LoVo (cell line): ENCODE measurements around the gene OFD1.

Source experiments
- DNase-seq: peaks from one replicate; pipeline ENCODE4 v3.0.0-alpha.2; 2016; ENCODE audit warnings: low spot score

The OFD1 gene, protein sequence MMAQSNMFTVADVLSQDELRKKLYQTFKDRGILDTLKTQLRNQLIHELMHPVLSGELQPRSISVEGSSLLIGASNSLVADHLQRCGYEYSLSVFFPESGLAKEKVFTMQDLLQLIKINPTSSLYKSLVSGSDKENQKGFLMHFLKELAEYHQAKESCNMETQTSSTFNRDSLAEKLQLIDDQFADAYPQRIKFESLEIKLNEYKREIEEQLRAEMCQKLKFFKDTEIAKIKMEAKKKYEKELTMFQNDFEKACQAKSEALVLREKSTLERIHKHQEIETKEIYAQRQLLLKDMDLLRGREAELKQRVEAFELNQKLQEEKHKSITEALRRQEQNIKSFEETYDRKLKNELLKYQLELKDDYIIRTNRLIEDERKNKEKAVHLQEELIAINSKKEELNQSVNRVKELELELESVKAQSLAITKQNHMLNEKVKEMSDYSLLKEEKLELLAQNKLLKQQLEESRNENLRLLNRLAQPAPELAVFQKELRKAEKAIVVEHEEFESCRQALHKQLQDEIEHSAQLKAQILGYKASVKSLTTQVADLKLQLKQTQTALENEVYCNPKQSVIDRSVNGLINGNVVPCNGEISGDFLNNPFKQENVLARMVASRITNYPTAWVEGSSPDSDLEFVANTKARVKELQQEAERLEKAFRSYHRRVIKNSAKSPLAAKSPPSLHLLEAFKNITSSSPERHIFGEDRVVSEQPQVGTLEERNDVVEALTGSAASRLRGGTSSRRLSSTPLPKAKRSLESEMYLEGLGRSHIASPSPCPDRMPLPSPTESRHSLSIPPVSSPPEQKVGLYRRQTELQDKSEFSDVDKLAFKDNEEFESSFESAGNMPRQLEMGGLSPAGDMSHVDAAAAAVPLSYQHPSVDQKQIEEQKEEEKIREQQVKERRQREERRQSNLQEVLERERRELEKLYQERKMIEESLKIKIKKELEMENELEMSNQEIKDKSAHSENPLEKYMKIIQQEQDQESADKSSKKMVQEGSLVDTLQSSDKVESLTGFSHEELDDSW

DNA sequence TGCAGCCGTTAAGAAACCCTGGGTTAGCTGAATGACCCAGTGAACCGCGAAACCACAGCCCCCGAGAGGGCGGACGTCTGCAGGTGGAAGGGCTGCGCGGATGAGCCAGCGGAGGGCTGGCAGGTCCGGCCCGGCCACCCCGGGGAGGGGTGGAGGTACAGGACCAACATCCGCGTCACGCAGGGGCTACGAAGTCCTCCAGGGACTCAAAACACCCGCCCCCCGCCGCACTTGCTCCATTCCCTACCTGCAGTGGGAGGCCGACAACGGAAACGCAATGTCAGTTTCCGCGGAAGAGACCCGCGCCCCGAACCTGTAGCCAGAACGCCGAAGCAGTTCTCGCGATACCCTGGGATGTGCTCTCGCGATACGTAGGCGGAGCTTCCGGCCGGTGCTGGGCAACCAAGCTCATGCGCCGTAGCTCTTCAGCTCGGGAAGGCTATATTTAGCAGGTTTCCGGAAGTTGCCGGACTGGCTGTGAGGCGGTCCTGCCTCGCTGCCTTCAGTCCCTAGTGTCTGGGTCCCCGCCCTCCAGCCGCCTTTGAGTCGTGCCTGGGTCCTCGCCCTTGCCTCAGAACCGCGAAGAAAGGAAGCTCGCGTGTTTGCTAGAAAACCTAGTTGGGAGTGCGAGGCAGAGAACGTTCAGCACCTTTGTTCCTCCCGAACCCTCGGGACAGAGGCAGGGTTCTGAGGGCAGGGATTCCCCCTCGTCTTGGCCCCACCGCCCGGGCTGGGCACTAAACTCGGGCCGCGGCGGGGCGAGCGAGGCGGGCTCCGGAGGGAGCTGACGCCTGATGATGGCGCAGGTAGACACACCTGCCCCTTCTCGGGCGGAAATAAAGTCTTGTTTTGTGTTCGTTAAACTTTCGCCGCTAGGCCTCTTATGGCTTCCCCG lies at the start of gene OFD1, which contains the start of gene TRAPPC2:
OFD1 (plus strand) TSS at position 471 of the 895 bp plus-strand sequence; CDS start at position 795, 324 bp downstream.
TRAPPC2 (minus strand) TSS at position 343 of the 895 bp plus-strand sequence. CDS start 14,657 bp downstream, outside the sequence.
- peak; percentile 89 for DNase-seq

DNA sequence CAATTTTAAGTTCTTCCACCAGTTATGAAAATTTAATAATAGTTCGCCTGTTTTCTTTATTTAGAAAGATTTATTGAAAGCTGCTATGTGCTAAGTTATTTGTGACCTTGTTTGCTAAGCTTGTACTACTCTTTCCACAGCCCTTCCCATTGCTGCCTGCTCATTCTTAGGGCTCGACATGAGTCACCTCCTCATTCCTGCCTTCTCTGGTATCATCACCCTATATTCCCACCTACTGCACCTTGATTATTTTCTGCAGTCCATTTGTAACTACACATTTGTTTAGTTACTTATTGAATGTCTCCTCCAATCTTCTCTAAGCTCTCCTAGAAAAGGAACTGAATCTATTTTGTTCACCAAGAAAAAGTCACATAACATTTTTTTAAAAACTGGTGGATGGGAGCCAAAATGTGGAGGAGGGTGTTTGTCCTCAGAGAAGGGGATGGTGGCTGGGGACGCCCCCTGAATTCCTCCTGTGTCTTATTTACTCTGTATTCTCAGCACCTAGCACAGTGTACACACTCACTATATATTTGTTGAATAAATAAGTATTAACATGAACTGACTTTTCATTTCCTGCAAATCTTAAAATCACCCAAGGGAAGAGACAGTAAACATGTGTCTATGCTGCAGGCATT lies 49.3 kb upstream of the OFD1 start:
- no peak for DNase-seq

DNA sequence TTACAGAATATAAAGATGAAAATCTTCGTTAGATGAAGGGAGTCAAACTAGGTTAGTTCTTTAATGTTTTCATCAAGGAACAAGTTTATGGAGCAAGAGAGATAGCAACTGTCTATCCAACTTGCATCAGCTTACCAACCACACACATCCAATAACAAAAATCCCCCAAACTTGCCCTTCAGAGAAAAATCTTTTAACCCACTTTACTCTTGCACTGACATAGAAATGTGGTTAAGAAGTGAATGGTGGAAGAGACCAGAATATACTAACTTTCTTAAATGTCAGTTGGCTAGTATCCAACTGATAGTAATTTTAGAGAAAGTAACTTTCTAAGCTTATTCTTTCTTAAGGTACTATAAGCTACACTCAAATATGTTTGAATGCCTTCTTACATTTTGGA lies 47.3 kb upstream of the OFD1 start:
- no peak for DNase-seq

DNA sequence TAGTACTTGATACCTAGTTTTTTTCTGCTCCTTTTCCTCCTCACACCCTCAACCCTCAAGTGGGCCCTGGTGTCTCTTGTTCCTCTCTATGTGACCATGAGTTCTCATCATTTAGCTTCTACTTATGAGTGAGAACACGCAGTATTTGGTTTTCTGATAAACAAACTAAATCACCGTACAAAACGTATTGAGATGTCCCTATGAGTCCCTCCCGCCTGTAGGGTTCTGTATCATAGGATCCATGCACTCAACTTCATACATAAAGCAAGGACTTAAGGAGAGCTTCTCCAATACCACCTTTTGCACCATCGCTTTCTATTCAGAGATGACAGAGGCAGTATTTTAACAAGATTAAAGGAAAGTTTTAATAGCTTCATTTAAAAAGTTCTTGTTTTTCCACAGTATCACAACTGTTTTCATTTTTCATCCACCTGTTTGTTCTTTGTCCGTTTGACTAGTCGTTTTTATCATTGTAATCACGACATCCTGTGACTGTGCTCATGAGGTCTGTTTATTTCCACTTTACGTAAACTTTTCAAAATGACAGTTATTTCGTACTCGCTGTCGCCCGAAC lies 46.1 kb upstream of the OFD1 start:
- no peak for DNase-seq

DNA sequence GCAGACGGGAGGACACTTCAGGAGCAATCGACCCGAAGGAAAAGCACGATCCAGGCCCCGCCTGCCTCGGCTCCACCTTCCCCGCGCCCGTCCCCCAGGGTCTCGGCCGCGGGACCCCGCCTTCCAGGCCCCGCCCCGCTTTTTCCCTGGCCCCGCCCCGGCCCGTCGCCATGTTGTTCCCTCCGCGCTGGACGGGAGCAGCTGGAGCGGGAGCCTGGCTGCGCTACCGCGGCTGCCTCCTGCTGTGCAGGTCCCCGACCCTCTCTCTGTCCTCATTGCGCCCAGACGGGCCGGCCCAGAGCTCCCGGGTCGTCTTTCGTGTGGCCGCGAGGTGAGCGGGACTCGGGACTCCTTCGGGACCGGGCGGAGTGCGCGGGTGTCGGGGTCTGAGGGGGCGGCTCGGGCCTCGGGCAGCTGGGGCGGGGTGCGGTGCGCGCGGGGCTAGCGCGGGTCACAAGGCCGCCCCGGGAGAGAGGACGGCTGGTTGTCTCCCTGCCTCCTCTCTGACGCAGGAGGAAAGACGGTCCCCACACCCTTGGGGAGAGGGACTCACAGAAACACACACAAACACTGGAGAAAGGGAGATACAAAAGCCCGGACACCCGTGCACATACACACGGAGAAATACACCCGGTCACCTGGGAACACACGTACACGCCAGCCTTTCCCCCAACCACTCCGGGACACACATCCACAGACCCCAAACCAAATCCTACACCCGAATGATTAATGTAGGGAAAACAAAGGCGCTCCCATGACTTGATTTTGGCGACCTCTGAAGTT lies 45.4 kb upstream of the OFD1 start, which contains the start of gene RAB9A:
RAB9A (plus strand) TSS at position 171 of the 783 bp plus-strand sequence. CDS start 19,619 bp downstream, outside the sequence.
- peak; percentile 74 for DNase-seq

DNA sequence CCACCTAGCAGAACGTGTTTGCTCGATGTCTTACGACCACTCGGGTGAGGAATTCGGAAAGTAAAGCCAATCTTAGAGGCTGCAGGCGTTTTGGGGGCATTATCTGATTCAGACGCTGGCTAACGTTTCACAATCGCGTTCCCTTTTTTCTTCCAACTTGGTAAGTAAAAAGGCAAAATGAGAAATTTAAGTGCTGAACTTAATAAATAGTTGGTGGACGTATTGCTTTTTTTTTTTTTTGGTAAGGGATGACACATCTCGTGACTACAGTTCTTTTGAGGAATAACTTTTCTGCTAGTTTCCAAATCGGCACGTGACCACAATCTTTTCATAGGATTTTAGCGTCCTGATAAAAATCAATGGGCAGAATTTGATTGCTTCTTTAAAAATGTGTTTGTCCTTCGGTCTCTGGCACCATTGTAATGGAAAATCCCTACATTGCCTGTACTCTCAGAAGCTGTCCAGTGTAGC lies 44.8 kb upstream of the OFD1 start:
- no peak for DNase-seq

DNA sequence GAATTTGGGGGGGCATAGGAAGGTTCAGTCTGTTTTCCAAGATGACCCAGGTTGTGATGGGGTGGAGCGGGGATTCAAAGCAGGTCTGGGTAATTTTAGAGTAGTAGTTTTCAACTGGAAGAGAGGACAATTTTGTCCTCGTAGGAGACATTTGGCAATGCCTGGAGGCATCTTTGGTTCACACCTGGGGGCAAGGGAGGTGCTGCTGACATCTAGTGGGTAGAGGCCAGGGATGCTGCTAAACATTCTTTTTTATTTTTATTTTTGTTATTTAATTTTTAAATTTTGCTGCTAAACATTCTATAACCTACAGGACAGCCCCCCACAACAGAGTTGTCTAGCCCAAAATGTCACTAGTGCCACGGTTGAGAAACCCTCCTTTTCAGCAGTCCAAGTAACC lies 43.7 kb upstream of the OFD1 start:
- no peak for DNase-seq

DNA sequence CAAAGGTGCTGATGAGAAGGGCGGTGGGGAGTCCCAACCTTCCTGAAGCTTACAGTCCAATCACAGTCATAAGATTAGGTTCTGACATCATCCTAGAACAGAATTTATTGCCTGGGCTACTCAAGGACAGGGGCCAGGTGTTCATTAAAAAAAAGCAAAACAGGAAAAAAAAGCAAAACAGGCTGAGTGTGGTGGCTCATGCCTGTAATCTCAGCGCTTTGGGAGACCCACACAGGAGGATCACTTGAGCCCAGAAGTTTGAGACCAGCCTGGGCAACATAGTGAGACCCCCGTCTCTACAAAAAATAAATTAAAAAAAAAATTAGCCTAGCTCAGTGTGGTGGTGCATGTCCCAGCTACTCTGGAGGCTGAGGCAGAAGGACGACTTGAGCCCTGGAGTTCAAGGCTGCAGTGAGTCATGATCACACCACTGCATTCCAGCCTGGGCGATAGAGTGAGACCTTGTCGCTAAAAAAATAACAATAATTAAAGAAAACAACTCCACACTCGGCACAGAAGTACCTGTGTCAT lies 42.6 kb upstream of the OFD1 start:
- DNase-seq = no peak

DNA sequence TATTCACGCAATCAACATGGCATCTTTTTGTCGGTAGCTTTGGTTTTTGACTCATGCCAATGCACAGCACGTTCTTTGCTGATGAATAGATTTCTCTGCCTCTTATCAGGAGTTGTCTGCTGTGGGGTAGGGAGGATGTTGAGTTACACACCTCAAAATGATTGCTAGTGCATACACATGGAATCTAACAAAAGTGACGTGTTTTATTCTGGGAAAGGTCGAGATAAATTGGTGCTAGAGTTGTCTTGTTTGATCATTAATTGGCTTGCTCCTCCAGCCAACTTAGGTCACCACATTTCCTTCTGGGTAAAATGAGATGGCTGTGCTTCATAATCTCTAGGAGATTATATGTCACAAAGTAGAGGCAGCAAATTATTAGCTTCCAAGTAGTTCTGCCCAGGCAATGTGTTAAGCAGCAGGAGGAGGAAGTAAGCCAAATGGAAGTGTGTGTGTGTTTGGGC lies 41.7 kb upstream of the OFD1 start:
- no peak for DNase-seq

DNA sequence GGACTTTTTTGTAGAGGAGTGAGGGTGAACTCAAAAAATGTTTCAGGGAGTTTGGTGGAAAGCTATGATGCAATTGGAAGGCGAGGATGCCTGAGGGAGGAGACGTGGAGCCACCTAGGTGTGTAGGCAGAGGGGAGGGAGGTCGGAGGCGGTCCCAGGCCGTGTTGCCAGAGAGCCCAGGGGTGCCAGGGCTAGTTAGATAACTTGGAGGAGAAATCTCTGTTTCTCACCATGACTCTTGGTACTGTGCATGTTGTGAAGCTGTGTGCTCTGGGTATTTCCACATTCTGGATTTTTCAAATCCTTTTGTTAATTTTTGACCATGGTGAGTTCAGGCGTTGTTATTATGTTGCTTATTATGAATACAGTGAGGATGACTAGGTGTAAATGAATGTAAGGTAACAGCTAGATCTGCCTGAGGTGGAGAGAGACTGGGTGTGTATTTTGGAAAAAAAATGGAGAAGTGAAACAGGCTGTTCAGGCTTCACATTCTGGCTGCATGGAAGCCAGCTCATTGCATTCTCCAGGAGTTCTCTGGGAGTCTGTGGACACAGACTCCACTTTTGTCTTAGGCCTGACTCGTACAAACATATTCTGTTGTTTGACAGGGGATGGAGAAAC lies 41.1 kb upstream of the OFD1 start:
- DNase-seq = no peak

DNA sequence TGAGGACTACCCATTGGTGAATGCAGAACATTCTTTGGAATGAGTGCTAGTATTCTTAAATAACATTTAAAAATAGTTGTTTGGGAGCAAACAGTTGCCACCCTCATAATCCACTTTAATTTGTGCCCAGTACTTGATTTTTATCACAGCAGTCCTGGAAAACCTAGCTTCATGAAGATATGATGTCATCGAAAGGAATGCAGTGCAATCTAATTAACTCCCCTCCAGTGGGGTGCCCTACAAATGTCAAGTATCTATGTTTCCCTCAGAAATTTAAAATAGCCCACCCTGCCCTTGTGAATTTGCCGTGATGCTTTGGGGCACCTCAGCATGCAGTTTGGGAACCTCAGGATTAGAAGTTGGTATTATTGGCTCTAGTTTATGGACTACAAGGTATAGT lies 40.2 kb upstream of the OFD1 start:
- DNase-seq = no peak

DNA sequence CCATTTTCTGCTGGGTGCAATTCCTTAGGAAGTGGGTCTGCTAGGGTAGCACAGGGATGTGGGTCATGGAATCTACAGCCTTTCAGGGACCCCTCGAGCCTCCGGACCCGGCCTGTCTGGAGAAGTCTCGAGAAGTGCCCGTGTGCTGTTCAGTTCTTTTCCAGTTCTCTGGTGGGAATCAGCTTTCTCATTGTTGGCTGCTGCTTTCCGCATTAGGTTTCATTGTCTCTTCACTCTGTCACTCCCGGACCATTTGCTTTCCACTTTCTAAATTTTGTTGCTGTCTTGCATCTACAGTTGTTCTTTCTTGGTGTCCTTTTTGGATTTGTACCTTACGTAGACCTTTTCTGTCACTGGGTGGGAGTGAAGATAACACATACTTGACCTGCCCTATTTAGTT lies 39.6 kb upstream of the OFD1 start:
- no peak for DNase-seq

DNA sequence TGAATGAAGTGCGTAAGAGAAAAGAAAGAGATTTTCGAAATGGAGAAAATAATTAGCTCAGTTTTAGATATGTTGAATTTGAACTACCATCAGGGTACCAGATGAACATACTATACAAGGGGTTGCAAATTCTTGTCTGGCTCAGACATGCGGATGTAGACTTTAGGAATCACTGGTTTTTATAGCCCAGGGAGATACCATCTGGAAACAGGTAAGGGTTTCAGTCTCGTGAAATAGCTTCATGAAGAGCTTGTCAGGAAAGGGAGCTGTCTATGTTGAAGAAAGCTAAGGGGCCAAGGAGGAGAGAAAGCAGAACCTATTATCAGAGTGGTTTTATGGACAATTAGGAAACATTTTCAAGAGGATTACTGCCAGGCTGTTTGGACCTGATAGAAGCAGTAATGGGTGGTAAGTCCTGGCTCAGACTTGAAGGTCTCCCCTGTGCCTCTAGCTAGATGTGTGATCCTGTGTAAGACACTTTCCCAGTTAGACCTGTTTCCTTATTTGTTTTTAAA lies 38.9 kb upstream of the OFD1 start:
- no peak for DNase-seq

DNA sequence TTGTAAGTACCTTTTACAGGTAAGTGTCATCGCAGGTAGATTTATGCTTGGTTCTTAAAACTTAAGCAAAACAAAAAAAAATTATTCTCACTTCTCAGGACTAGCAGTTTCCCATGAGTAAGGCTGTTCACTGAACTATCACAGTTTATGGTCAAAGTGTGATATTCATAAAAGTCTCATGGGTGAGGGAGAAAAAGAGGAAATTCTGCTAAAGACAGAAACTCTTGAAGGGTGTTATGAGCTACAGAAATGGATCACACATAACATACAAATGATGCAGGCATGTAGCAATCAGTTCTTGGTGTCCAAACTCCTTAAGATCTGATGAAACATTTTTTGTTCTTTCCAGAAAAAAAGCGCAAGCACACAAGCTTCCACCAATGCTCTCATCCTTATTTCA lies 37.1 kb upstream of the OFD1 start:
- DNase-seq = no peak

DNA sequence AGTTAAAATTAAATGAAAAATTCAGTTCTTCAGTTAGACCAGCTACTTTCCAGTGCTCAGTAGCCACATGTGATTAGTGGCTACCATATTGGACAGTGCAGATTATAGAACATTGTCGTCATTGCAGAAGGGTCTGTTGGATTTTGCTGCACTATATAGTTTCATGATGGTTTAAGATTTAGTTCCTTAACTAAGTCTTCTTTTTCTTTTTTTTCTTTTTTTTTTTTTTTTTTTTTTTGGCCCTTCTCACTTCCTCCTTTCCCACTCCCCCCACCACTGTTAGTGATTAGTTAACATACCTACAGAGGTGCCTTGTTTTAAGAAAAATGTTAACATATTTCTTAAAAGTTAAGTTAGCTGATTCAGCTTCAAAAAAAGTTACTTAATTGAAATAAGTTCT lies 36.6 kb upstream of the OFD1 start:
- no peak for DNase-seq

DNA sequence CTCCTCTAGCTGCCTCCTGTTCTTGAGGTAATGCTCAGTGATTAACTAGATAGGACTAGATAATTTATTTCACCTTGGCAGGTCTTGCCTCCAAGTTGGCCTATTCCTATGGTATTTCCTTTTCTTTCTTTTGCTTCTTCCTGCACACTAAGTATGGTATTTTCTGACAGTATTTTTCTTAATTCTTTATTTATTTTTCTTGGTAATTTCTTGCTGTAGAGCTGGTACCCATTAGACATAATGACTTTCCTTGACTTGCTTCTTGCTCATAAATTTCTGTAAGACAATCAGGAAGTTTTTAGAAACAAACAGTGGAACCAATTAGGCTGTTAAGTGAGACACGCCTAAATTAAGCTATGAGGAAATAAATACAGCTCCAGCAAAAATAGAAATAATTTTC lies 36.1 kb upstream of the OFD1 start:
- DNase-seq = peak; percentile 5

DNA sequence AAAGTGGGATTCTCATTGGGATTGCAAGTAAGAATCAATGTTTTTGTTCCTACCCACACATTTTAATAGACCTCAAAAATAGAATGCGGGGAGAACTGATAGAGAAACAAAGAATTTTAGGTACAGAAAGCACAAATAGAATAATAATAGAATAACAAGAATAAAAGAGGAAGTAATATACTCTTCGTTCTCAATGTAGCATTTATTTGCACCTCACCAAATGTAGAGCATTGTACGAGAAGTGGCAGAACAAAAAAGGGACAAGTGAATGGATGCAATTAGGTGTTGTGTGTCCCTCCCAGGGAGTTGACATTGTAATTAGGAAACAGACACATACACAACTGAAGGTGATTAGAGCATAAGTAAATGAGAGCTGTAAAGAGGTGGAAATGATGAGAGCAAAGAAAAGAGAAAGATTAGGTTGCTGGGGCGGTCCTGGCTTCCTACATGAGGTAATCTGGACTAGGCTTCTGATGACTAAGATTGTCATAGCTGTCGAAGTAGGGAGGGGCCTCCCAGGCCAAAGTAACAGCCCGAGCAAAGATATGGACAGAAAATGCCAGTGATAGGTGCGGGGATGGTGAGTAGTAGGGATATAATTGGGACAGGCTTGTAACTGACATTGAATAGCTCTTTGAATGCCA lies 35.2 kb upstream of the OFD1 start:
- no peak for DNase-seq

DNA sequence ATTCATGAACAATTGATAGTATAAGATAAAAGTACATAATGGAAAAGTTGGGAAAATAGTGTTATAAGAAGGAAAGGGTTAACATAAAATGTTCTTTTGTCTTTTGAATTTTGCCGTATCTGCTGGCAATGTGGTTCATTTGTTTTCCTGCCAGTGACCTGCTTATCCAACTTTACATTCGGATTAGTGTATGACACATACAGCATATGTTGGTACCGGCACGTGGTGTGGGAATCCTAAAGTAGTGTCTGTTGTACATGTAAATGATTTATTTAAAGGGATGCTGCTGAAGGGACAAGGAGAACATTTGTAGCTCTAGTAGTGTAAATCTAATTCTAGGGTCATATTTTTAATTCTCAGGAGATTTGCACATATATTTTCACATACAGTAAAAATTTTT lies 34.2 kb upstream of the OFD1 start:
- DNase-seq = no peak
